ENCODE results near the gene KCTD1.

The KCTD1 gene

DNA sequence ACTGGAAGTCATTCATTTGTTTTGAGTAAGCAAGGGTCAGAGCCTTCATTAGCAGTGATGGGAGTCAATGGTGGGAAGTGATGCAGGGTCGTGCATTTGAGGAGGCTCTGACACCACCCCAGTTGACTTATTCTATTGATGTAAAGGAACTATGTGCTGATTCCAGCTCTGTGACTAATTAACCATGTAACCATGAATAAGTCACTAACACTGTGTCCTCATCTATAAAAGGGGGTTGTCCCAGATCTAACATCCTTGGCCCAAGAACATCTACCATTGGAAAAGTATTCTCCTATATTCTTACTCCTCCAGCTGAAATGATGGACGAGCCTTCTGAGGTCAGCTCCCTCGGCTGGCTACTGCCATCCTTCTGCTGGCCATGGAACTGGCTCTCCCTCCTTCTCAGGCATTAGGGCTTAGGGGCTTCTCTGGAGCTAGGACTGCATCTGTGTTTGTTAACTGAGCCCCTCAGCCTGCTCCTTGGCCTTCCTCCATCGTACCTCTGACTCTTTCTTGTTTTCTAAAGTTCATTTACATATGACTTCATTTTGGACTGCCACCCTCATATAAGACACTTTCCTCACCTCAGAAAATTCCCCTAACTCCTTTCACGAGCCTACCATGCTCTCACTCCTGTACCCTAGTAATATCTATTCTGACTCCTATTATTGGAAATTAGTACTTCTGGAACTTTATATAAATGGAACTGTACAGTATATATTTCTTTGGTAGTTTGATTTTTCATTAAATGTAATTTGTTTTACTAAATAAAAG is 115.5 kb downstream of the KCTD1 start:
- TF ChIP-seq CTCF (IDR thresholded peaks at IDR 0.05; ENCODE audit: low read depth, low read length, missing control alignments) = no peak
- no peak for DNase-seq (ENCODE audit: extremely low read depth, low read depth)
- H3K4me3 ChIP-seq (replicated peaks; ENCODE audit: low read depth, low read length) = no peak overlapping the region

DNA sequence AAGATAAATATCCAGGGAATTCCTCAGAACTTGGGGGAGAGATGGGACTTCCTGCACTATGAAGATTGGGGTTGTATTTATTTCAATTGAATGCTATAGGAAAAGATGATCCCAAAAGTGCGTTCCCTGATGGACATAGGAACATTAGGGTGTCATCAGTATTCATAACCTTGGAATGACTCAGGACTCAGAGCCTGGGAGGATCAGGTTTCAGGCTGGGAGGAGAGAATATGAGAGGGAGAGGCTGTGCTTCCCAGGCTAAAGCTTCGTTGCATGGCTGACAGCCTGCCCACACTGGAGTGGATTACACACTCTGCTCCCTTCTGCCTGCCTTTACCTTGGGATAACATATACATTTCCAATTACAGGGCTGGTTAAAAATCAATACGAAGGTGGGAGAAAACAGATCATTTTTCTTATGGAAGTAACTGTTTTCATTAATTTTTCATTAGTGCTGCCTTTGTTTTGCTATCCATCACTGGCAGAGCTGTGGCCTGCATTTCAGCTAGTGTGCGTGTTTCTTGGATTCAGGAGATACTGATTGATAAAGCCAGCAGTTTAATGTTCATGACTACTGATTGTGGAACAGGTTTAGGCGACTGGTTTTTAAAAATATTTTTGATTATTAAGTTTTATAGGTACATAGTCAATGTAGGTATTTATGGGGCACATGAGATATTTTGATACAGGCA is 118.7 kb downstream of the KCTD1 start:
- TF ChIP-seq CTCF (IDR thresholded peaks at IDR 0.05; ENCODE audit: low read depth, low read length, missing control alignments) = no peak
- H3K4me3 ChIP-seq (replicated peaks; ENCODE audit: low read depth, low read length) = no peak overlapping the region
- DNase-seq (ENCODE audit: extremely low read depth, low read depth) = peak; percentile 65

- no peak overlapping the region for H3K4me3 ChIP-seq (replicated peaks; ENCODE audit: low read depth, low read length)
- DNase-seq (ENCODE audit: extremely low read depth, low read depth) = no peak
- TF ChIP-seq CTCF (IDR thresholded peaks at IDR 0.05; ENCODE audit: low read depth, low read length, missing control alignments) = no peak
These were observed 123.2 kb downstream of the KCTD1 start for GRCh38 chr18:26425148-26425531.

DNA sequence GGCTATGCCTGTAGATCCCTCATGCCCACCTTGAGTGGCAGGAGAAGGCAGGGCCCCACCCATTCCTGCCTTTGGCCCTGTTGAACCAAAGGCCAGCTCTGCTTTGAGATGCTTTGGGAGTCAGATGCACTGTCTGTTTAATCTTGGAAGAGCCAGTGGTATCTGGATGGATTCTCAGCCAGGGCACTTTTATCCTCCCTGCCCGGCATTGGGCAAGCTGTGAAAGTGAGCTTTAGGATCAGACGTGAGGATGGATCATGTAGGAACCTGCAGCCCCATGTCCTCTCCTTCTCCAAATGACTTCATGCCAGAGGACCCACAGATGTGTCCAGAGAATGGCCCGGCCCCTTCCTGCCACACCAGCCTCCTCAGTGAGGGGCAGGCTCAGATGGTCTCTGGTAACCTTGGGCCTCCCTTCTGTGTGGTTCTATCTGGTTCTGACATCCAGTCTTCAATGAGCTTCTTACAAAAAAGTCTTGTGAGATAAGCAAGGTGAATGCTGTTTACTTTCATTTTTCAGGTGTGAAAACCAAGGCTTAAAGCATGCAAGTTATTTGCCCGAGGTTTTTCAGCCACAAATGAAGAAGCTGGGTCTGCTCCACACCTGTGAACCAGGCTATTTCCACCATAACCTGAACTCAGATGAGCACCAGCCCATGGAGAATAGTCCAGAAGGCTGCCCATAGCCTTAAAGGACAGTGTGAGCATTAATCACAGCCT is 123.8 kb downstream of the KCTD1 start:
- no peak for DNase-seq (ENCODE audit: extremely low read depth, low read depth)
- H3K4me3 ChIP-seq (replicated peaks; ENCODE audit: low read depth, low read length) = no peak overlapping the region
- TF ChIP-seq CTCF (IDR thresholded peaks at IDR 0.05; ENCODE audit: low read depth, low read length, missing control alignments) = no peak

DNA sequence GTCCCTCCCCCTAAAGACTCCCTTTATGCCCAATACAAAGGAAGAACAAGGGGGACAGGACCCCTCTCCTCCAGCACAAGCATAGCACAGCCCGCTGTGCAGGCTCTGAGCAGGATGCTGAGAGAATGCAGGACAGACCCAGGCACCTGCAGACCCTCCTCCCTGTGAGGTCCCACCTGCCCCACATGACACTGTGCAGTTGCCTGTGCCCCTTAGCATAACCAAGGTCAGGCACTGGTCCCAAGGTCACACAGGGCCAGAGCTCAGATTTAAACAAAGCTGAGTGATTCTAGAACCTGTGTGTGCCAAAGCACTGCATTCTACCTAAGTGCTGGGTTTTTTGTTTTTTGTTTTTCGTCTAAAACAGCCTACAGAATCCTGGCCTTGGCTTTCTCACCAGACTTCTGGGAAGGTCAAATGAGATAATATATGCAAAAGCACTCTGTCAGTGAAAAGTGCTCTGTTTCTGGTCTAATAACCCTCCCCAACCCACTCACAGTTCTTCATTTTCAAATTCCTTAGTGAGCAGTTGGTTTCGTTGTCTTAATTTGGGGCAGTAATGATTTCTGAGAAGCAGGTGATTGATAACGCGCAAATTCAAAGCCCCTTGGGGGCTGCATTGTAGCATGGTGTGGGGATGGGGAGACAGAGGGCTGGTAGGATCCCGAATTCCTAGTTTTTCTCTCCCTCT is 125.7 kb downstream of the KCTD1 start:
- no peak for DNase-seq (ENCODE audit: extremely low read depth, low read depth)
- H3K4me3 ChIP-seq (replicated peaks; ENCODE audit: low read depth, low read length) = no peak overlapping the region
- no peak for TF ChIP-seq CTCF (IDR thresholded peaks at IDR 0.05; ENCODE audit: low read depth, low read length, missing control alignments)

DNA sequence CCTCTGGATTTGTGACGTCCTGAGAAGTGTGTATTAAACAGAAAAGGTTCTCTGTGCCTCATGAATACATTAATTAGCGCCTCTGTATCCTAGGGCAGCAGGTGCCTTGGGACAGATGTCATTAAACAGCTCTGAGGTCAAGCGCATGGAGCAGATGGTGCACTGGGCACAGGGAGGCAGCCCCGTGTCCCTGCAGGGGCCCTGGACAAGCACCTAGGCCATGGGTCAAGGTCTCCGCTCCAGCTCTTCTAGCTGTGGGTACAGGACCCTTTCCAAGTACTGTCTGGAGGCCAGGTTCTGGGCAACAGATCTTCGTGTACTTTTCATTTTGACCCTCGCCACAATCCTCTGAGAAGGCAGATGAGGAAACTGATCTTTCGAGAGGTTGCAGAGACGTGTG is 126.4 kb downstream of the KCTD1 start:
- DNase-seq (ENCODE audit: extremely low read depth, low read depth) = no peak
- no peak overlapping the region for H3K4me3 ChIP-seq (replicated peaks; ENCODE audit: low read depth, low read length)
- TF ChIP-seq CTCF (IDR thresholded peaks at IDR 0.05; ENCODE audit: low read depth, low read length, missing control alignments) = no peak

All from HFF-Myc (cell line).